Muscle layer of colon (tissue), 2 donors: ENCODE data around the gene CHD8.

Experiments used
- H3K27ac ChIP-seq: one replicate; pipeline ENCODE4 v1.7.0; 2013; ENCODE audit warnings: low read depth, mild to moderate bottlenecking, low read length, moderate library complexity
- H3K27me3 ChIP-seq, 2 donors: one replicate each; pipeline ENCODE4 v1.7.0; 2013; ENCODE audit warnings: low read length in 2 of 2, mild to moderate bottlenecking in 2 of 2; ENCODE audit not compliant: insufficient read depth in 2 of 2, control insufficient read depth in 1 of 2
- H3K36me3 ChIP-seq: one replicate; pipeline ENCODE4 v1.7.0; 2013; ENCODE audit warnings: mild to moderate bottlenecking, low read length; ENCODE audit not compliant: insufficient read depth
- H3K4me1 ChIP-seq: one replicate; pipeline ENCODE4 v1.7.0; 2013; ENCODE audit warnings: mild to moderate bottlenecking, low read length; ENCODE audit not compliant: insufficient read depth
- H3K4me3 ChIP-seq, 2 donors: one replicate each; pipeline ENCODE4 v1.7.0; 2013; ENCODE audit warnings: low read length in 2 of 2, low read depth in 1 of 2, mild to moderate bottlenecking in 1 of 2, moderate library complexity in 1 of 2
- H3K9ac ChIP-seq: one replicate; pipeline ENCODE4 v1.7.0; 2013; ENCODE audit warnings: low read length
- H3K9me3 ChIP-seq: one replicate; pipeline ENCODE4 v1.7.0; 2013; ENCODE audit warnings: mild to moderate bottlenecking, low read length
- donor health status: abdominal sarcoma.
- donor health status: Adenocarcinoma of cecum.

Gene CHD8

GRCh38 chr14:21426692-21427091 lies 29.2 kb downstream of the CHD8 start:
- no peak overlapping the region for H3K4me3 ChIP-seq
- H3K4me1 ChIP-seq, result no peaks in the 10 kb centered on the region
- H3K36me3 ChIP-seq, result peaks cover 73% of the 10 kb centered on the region
- no peaks in the 10 kb centered on the region for H3K27me3 ChIP-seq
- no peaks in the 10 kb centered on the region for H3K9me3 ChIP-seq
- no peak overlapping the region for H3K9ac ChIP-seq
- H3K27ac ChIP-seq, result no peak overlapping the region

DNA sequence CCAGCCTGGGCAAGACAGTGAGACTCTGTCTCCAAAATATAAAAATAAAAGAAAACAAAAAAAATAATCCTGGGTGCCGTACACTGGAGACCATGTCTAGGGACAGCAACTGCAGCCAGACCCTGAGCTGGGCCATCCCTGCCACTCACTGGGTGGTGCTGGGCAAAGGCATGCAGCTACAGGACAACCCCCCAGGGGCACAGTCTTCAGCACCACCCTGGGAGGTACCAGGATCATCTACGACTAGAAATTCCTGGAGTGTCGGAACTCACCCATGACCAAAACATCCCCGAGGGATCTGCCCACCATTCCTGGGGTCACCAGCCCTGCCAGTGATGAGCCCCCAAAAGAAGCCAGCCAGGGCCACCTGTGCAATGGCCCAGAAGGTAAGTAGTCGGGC lies 36.4 kb downstream of the CHD8 start:
- no peaks in the 10 kb centered on the region for H3K27me3 ChIP-seq
- H3K4me1 ChIP-seq, result no peaks in the 10 kb centered on the region
- H3K9ac ChIP-seq, result no peak overlapping the region
- H3K36me3 ChIP-seq, result peaks cover 38% of the 10 kb centered on the region
- H3K27ac ChIP-seq, result no peak overlapping the region
- no peak overlapping the region for H3K4me3 ChIP-seq
- no peaks in the 10 kb centered on the region for H3K9me3 ChIP-seq

GRCh38 chr14:21415329-21415728 lies 40.6 kb downstream of the CHD8 start:
- H3K27ac ChIP-seq, result no peak overlapping the region
- peaks cover 57% of the 10 kb centered on the region for H3K36me3 ChIP-seq
- no peaks in the 10 kb centered on the region for H3K4me1 ChIP-seq
- no peak overlapping the region for H3K9ac ChIP-seq
- no peaks in the 10 kb centered on the region for H3K9me3 ChIP-seq
- no peaks in the 10 kb centered on the region for H3K27me3 ChIP-seq
- no peak overlapping the region for H3K4me3 ChIP-seq

DNA sequence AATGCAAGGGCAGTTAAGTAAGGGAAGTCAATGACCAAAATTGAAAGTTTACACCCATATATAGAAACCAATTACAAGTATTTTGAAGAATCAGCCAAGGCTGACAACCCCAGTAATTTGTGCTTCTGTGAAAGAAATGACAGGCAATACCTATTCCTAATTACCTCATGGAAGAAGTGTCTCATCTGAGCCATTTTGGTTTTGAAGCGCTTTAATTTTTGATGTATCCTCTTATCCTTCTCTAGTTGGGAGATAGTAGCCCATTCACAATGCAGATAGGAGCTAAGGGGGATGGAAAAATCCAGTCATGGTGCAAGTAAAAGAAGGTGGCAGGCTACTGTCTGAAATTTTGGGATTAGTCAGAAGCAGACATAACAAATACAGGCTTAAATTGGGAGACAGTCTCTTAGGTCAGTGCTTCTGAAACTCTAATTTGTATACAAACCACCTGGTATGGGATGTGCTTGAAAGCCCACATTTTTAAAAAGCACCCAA lies 41.7 kb downstream of the CHD8 start:
- Histone ChIP-seq H3K36me3 (peaks cover 58% of the 10 kb centered on the region), H3K27ac (no peak overlapping the region), H3K9me3 (no peaks in the 10 kb centered on the region), H3K4me1 (no peaks in the 10 kb centered on the region), H3K4me3 (no peak overlapping the region), H3K27me3 (no peaks in the 10 kb centered on the region), H3K9ac (no peak overlapping the region)

DNA sequence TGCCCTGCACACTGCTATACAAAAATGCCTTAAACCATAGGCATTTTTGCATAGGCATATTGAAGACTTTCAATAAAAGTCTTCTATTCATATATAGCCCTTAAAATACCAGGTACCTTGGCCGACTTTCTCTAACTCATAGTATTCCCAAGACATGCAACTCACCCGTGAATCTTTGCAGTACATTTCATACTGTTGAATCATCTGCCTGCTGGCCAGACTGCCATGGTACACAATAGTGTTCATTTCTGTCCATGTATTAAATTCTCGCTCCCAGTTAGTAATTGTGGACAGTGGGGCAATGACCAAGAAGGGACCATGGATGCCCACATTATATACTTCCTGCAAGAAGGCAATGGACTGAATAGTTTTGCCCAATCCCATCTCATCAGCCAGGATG lies 47.8 kb downstream of the CHD8 start:
- Histone ChIP-seq H3K27me3 (no peaks in the 10 kb centered on the region), H3K4me1 (no peaks in the 10 kb centered on the region), H3K27ac (no peak overlapping the region), H3K9ac (no peak overlapping the region), H3K36me3 (peaks cover 84% of the 10 kb centered on the region), H3K9me3 (no peaks in the 10 kb centered on the region), H3K4me3 (no peak overlapping the region)

- no peak overlapping the region for H3K9ac ChIP-seq
- H3K4me1 ChIP-seq, result no peaks in the 10 kb centered on the region
- no peak overlapping the region for H3K4me3 ChIP-seq
- no peak overlapping the region for H3K27ac ChIP-seq
- H3K27me3 ChIP-seq, result no peaks in the 10 kb centered on the region
- peaks cover 89% of the 10 kb centered on the region for H3K36me3 ChIP-seq
- H3K9me3 ChIP-seq, result no peaks in the 10 kb centered on the region
Measured at GRCh38 chr14:21406213-21406612, 49.7 kb downstream of the CHD8 start.

- H3K27ac ChIP-seq, result no peak overlapping the region
- H3K36me3 ChIP-seq, result peaks cover 93% of the 10 kb centered on the region
Measured at GRCh38 chr14:21405097-21405496, 50.8 kb downstream of the CHD8 start.

DNA sequence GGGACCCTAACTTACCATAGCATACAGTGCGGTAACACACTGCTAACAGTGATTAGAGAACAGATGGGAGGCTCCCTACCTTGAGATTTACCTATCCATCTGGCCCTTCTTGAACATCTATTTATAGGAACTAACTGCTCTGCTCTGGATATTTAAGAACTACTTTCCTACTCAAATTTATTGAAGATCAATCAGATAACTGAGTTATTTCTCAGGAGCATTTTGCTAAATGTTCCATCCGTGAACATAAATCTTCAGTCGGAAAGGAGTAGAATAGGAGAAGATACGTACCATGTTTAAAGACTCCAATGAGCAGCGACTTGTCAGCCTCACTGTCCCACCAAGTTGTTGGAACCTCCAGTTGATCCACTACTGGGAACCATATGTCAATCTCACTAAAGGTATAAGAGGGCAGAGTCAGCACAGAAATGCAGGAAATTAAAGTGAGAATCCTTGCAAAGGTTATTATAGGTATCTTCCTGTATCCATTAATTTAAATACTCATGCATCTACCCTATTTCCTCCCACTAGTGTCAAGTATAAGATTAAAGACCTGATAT lies 56.5 kb downstream of the CHD8 start:
- H3K27me3 ChIP-seq, result no peaks in the 10 kb centered on the region
- no peaks in the 10 kb centered on the region for H3K9me3 ChIP-seq
- peaks cover 80% of the 10 kb centered on the region for H3K36me3 ChIP-seq
- H3K27ac ChIP-seq, result no peak overlapping the region
- no peak overlapping the region for H3K9ac ChIP-seq
- no peaks in the 10 kb centered on the region for H3K4me1 ChIP-seq
- H3K4me3 ChIP-seq, result no peak overlapping the region

More at GRCh38 chr14:21405097-21405496, 50.8 kb downstream of the CHD8 start:
- no peaks in the 10 kb centered on the region for H3K4me1 ChIP-seq
- H3K9ac ChIP-seq, result no peak overlapping the region
- H3K9me3 ChIP-seq, result no peaks in the 10 kb centered on the region
- no peaks in the 10 kb centered on the region for H3K27me3 ChIP-seq
- no peak overlapping the region for H3K4me3 ChIP-seq

- H3K27ac ChIP-seq, result no peak overlapping the region
- H3K9me3 ChIP-seq, result no peaks in the 10 kb centered on the region
- H3K27me3 ChIP-seq, result no peaks in the 10 kb centered on the region
- H3K9ac ChIP-seq, result no peak overlapping the region
- H3K4me1 ChIP-seq, result no peaks in the 10 kb centered on the region
- no peak overlapping the region for H3K4me3 ChIP-seq
- H3K36me3 ChIP-seq, result peaks cover 84% of the 10 kb centered on the region
Measured at GRCh38 chr14:21398901-21399300, 57.0 kb downstream of the CHD8 start.

DNA sequence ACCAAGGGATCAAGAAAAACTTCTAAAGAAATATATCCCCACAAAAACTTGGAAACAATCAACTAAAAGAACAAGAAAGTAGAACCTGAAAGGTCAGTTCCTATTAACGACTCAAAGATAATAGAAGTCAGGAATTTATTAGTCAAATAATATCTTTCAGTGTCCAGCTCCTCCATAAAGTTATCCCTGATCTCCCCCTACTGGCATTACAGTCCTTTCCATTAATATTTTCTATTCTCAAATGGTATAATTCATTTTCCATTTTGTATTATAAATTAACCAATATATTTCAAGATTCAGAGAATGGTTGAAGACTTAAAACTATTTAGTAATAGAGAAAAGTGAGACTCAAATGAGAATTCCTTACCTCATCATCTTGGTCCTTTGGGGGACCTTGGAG lies 60.5 kb downstream of the CHD8 start:
- Histone ChIP-seq H3K27ac (no peak overlapping the region), H3K9ac (no peak overlapping the region), H3K27me3 (no peaks in the 10 kb centered on the region), H3K4me3 (no peak overlapping the region), H3K4me1 (no peaks in the 10 kb centered on the region), H3K36me3 (peaks cover 84% of the 10 kb centered on the region), H3K9me3 (no peaks in the 10 kb centered on the region)

DNA sequence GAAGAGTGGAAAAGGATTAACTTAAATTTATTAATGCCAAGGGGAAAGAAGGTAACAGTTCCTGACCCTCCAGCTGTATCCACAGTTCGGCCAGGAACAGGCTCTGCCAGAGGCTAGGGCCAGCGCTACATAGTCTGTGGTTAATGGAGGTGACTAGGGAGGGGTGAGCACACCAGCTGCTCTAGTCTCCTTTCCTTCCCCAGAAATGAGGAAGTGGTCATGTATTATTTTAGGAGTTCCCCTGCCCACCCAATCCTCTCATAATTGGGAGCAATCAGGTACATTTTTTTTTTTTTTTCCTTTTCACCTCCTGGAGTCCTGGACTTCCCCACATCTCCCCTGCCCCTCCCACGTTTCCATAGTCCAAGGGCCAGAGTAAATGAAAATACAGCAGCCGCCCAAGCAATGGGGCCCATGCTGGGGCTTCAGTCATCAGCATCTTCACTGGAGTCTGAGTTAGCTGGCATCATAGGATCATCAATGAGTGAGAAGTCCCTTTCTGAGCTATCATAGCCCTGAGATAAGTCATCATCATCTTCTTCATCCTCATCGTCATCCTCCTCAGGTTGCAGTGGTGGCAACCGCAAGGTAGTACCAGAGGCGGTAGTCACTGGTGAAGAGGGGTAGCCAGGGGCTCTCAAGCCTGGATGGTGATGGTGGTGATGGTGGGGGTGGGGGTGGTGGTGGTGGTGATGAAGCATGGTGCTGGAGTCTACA lies 70.6 kb downstream of the CHD8 start:
- Histone ChIP-seq H3K9ac (no peak overlapping the region), H3K27ac (no peak overlapping the region), H3K4me1 (peaks cover 21% of the 10 kb centered on the region), H3K36me3 (peaks cover 22% of the 10 kb centered on the region), H3K27me3 (no peaks in the 10 kb centered on the region), H3K4me3 (peak overlapping the region in 1 of 2 donors; percentile 96), H3K9me3 (no peaks in the 10 kb centered on the region)

DNA sequence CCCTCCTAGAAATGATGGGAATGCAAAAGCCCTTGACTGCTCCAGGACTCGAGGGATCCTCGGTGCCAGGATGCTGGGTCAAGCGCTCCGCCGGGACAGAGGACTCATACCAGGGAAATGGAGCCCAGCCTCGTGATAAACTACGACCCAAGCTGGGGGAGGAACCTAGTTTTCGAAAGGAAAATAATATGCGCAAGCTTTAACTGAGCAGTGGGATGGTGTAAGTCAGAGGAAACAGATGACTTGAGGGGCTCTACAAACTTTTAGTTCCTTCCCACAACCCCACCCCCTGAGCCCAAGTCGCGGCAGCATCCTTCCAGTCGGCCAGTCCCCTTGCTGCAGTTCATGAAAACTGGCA lies 71.5 kb downstream of the CHD8 start:
- Histone ChIP-seq H3K4me3 (peak overlapping the region; percentile 2 to 96), H3K36me3 (peaks cover 14% of the 10 kb centered on the region)

More for the DNA sequence above, 71.5 kb downstream of the CHD8 start:
- Histone ChIP-seq H3K27ac (peak overlapping the region; percentile 62), H3K4me1 (peaks cover 21% of the 10 kb centered on the region), H3K9me3 (no peaks in the 10 kb centered on the region), H3K27me3 (no peaks in the 10 kb centered on the region), H3K9ac (peak overlapping the region; percentile 90)
